HG03571 (cell line): Measurements from ENCODE around the gene ITGB3.
"Not testable (repeated sequence)": the region's sequence is repeated elsewhere in the genome, so short reads cannot be mapped to it uniquely, and the experiment has no call there.

Experiments used
- ATAC-seq: cut with Tn5 transposase; IDR thresholded peaks from one replicate; pipeline ENCODE4 v1.9.1; 2021; ENCODE audit not compliant: unreplicated experiment

ITGB3 gene

DNA sequence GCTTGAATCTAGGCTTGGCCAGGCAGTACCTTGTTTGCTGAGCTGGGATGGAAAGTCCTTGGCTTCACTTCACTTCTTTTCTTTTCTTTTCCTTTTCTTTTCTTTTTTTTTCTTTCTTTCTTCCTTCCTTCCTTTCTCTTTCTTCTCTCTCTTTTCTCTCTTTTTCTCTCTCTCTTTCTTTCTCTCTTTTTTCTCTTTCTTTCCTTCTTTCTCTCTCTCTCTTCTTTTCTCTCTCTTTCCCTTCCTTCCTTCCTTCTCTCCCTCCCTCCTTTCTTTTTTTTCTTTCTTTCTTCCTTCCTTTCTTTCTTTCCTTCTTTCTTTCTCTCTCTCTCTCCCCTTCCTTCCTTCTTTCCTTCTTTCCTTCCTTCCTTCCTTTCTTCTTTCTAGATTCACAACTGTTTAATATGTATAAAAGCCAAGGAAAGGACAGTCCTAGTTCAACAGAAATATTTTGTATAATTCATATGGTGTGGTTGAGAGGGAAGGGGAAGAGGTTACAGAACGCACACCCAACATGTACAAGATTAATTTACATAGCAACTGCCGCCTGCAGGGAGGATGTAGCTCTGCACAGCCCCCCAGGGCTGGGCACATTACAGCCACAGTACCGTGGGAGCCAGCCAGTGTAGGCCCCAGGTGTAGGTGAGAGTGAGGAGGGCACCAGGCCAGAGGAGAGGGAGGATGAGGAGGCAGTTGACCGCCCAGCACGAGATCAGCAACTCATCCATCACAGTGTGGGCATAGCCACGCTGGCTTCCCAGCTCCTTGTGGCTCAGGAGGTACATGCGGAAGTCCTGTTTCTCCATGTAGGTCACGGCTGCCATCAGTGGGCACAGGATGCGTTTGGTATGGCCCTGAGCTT, 9.7 kb upstream of the ITGB3 start:
- no peak for ATAC-seq

- no peak for ATAC-seq
Observed at GRCh38 chr17:47244697-47245096, 8.9 kb upstream of the ITGB3 start.

DNA sequence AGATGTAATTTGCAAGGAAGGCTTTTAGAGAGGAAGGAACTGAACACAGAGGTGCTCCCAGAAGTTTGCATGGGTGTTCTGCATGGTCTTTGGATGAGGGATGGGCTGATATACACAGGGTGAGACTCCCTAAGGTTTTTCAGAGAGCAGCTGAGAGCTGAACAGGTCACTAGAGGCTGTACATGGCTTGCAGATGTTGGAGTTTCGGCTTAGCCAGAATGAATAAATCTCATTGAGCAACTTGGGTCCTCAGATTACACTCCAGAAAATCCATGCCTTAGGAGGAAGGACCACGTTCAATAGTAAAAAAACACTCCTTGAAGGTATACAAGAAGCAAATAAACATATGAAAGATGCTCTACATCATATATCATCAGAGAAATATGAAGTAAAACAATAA, 7.5 kb upstream of the ITGB3 start:
- no peak for ATAC-seq

DNA sequence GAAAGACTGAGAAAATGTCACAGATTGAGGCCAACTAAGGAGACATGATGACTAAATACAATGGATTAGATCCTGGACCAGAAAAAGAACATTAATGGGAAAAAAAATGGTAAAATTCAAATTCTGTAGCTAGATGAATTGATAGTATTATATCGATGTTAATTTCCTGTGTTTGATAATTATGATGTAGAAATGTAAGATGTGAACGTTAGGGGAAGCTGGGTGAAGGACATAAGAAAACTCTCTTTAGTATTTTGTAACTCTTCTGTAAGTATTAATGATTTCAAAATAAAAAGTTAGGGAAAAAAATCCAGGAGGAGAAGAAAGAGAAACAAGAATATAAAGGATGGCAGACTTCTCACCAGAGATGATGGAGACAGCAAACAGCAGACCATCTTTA, 2.8 kb upstream of the ITGB3 start:
- no peak for ATAC-seq

GRCh38 chr17:47251421-47251940, 2.1 kb upstream of the ITGB3 start:
- ATAC-seq, result no peak

DNA sequence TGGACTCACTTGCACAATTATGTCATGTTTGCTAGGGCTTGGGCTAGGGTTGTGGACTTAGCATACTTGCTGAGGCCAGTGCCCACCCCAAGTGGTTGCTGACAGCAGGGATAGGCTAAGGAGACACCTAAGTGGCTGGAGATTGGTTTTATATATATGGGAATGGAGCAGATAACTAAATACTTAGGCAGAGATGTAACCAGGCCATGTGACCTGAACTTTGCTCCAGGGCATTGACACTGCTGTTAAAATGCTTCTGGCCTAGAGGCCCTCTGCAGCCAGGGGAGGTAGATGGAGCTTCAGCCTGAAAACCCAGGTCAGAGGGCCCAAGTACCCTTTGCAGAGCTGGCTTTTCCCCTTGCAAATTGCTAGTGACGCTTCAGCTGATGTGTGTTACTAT, 1.4 kb upstream of the ITGB3 start:
- no peak for ATAC-seq

DNA sequence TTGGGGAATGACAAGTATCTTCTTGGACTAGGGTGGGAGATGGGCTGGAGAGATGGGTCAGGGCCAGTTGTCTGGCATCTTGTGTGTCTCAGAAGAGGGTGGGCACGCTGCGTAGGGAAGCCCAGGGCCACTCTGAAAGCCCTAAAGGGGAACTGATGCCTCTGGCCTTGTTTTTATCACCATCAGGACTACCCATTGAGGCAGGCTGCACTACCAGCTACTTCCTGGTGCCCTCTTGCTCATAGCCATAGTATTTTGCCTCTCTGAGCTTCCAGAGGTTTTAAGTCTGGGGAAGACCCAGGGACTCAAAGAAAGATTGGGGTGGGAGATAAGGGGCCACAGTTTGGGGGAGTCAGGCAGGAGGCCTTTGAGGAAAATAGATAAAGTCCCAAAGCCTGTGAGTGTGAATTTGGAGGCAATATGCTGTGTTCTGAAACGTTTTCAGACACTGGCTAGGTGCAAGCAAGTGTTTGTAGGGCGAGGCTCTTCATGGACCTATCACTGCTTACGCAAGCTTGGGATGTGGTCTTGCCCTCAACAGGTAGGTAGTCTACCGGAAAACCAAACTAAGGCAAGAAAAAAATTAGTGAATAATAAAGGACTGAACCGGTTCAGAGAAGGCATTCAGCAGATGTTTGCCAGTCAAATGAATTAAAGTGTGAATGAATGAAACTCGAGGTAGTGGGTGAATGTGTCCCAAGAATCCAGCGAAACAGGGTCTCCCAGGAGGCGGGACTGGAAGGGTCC, 688 bp upstream of the ITGB3 start:
- no peak for ATAC-seq

GRCh38 chr17:47254403-47254943, 846 bp downstream of the ITGB3 start:
- ATAC-seq, result peak; percentile 10

- no peak for ATAC-seq
Observed at GRCh38 chr17:47257651-47258339, 4.2 kb downstream of the ITGB3 start.

- no peak for ATAC-seq
Observed at GRCh38 chr17:47262586-47262985, 9.0 kb downstream of the ITGB3 start.

- no peak for ATAC-seq
Observed at GRCh38 chr17:47264166-47264565, 10.5 kb downstream of the ITGB3 start.

- no peak for ATAC-seq
Observed at GRCh38 chr17:47265983-47266541, 12.4 kb downstream of the ITGB3 start.

GRCh38 chr17:47266782-47267181, 13.2 kb downstream of the ITGB3 start:
- ATAC-seq, result no peak

DNA sequence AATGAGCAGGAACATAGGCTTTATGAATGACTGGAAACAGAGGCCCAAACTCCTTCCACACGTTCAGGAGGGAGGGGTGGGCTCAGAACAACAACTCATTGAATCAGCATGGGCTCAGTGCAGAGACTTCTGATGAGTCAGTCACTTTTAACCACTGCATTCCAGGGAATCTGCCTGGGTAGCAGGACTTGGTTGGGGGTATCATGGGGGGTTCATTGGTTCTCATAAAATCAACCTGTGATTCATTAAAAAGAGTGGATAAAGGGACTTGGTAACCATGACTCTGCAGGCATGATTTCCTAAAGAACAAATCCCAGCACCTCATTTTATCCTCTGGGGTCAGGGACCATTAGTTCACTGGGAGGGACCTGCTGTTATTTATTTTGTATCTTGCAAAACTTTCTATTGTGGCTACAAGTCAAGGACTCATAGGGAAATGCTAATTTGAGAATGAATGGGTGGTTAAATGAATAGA, 13.8 kb downstream of the ITGB3 start:
- no peak for ATAC-seq

DNA sequence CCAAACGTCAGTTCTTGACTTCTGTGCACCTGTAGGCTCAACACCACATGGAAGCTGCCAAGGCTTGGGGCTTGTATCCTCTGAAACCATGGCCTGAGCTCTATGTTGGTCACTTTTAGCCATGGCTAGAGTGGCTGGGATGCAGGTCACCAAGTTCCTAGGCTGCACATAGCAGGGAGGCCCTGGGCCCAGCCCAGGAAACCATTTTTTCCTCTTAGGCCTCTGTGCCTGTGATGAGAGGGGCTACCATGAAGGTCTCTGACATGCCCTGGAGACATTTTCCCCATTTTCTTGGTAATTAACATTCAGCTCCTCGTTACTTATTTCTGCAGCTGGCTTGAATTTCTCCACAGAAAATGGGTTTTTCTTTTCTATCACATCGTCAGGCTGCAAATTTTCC, 15.3 kb downstream of the ITGB3 start:
- ATAC-seq, result not testable (repeated sequence)

DNA sequence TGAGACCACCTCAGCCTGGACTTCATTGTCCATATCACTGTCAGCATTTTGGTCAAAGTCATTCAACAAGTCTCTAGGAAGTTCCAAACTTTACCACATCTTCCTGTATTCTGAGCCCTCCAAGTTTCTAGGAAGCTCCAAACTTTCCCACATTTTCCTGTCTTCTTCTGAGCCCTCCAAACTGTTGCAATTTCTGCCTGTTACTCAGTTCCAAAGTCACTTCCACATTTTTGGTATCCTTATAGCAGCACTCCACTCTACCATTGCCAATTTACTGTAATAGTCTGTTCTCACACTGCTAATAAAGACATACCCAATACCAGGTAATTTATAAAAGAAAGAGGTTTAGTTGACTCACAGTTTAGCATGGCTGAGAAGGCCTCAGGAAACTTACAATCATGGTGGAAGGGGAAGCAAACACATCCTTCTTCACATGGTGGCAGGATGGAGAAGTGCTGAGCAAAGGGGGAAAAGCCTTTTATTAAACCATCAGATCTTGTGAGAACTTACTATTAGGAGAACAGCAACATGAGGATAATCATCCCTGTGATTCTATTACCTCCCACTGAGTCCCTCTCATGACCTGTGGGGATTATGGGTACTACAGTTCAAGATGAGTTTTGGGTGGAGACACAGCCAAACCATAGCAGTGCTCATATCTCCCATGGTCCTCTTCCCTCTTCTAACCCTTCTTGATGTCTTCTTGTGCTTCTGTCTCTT, 16.1 kb downstream of the ITGB3 start:
- ATAC-seq, result not testable (repeated sequence)

- no peak for ATAC-seq
Observed at GRCh38 chr17:47270946-47271705, 17.5 kb downstream of the ITGB3 start.

DNA sequence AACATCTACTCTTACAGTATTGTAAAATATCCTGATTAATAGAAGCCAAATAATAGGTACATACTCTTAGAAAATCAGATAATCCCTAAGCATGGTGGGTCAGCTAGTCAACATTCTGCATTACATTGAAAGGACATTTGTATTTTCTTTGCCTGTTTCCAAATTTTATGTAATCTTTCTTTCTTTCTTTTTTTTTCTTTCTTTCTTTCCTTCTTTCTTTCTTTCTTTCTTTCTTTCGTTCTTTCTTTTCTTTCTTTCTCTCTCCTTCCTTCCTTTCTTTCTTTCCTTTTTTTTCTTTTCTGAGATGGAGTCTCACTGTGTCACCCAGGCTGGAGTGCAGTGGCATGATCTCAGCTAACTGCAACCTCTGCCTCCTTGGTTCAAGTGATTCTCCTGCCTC, 18.9 kb downstream of the ITGB3 start:
- no peak for ATAC-seq

DNA sequence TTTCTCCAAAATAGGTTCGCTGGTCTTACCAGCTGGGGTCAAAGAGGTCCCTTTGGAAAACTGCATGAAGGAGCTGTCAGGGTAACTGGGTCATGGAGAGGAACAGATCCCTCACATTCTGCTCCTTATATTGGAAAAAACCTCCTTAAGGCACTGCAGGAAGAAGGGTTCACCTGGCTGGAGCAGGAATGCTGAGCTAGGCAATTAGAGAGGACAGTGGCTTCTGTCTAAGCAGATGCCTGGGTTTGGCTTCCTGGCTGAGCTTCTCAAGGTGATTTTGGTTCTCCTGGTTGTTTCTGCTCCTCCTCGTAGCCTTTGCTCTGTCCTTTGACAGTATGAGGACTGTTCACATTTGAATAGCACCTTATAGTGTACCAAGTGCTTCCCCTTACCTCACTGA, 19.6 kb downstream of the ITGB3 start:
- no peak for ATAC-seq
